Measurements from ENCODE around the gene SLC24A3.

Gene SLC24A3

DNA sequence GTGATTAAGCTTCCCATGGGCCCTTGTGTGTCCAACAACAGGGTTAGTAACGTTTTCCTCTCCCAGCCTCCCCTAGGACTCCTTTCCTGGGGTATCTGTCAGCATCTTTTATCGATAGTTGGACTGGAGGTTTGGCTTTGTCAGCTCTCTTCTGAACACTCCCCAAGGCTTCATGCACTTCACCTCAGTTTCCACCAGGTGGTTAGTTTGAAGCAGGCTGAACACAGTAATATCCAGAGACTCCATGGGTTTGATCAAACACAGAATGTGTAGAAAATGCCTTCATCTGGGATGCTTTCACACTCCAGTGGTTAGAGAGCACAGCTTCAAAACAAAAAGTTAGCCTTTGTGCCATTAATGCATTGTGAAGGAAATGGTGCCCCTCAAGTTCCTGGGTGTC, 139.1 kb downstream of the SLC24A3 start:
- no peak for DNase-seq

DNA sequence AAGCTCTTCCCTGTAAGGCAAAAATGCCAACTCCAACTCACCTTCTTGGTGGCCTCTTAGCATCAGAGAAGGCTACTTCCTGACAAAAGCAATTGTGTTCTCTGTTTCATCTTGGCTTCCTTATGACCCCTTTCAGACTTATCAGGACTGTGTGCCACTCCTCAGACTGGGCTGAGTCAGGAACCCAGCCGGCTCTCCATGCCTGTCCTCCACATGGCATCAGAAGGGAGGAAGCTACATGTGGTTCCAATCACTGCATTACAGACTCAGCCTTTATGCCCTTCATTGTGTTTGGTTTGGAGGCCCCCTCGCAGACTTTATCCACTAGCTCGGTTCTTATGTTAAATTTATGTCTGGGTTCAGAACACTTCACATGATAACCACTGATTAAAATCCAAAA, 142.5 kb downstream of the SLC24A3 start:
- no peak for DNase-seq

DNA sequence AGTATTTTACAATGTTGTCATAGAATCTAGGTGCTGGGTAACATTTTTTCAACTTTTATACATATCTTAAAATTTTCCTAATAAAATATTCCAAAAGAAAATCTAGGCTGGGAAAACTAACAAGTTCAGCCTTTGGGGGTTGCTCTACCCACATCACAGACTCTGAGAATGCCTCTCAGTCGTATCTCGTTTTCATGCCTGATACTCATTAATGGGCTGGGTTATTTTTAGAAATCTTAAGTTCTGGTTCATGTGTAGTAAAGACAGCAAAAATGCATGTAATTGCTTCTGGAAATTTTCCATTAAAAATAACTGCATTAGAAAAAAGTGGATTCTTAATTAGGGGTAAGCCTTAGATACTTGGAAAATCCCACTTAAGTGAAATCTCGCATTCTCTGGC, 149.3 kb downstream of the SLC24A3 start:
- no peak for DNase-seq

DNA sequence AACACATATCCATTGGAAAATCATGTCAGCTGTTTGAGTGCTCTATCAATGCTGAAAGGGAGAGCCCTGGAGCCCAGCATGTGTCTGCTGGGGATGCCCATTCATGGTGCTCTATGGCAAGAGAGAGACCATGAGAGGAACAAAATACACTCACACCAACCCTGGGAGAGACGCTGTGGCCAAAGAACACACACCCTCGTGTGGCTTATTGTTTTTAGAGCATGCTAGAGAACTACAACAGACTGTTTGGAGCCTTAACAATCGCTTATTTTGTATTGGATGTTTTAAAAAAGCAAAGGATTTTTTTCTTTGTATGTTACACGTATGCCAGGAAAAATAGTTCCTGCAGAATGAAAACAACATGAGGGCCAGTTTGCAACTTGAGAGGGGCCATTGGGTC, 151.0 kb downstream of the SLC24A3 start:
- no peak for DNase-seq

DNA sequence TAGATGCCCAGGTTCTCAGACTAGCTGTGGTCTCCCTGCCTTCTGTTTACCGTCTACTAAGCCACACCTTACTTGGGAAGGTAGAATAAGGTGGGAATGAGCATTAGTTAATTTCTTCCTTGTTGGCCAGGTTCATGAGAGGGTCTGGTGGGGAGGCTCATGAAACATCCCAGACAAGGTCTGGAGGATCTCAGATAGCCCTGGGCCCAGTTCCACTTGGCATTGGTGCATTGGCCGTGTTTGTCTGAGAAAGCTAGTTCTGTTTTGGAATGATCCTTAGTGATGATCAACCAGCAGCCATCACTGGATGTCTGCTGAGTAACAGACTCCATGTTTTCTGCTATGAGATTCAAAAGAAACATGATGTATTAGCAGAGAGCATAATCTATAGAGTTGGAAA, 155.1 kb downstream of the SLC24A3 start:
- DNase-seq, result no peak

DNA sequence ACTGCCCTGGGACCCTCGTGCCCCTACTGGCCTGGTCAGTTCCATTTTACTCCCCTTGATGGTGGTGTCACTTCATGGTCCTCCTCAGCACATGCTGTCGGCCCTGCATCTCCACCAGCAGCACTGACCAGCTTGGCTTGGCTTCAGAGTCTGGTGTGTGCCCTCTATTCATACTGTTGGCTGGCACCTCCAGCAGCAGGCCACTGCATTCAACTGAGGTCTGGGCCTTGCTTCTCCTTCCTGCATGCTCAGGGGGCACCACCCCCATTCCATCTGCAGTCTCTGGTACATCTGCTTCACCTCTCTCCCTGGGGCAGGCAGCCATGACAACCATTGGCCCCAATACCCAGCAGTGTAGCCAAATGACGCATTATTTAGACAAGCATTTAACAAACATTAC, 155.9 kb downstream of the SLC24A3 start:
- DNase-seq, result no peak

DNA sequence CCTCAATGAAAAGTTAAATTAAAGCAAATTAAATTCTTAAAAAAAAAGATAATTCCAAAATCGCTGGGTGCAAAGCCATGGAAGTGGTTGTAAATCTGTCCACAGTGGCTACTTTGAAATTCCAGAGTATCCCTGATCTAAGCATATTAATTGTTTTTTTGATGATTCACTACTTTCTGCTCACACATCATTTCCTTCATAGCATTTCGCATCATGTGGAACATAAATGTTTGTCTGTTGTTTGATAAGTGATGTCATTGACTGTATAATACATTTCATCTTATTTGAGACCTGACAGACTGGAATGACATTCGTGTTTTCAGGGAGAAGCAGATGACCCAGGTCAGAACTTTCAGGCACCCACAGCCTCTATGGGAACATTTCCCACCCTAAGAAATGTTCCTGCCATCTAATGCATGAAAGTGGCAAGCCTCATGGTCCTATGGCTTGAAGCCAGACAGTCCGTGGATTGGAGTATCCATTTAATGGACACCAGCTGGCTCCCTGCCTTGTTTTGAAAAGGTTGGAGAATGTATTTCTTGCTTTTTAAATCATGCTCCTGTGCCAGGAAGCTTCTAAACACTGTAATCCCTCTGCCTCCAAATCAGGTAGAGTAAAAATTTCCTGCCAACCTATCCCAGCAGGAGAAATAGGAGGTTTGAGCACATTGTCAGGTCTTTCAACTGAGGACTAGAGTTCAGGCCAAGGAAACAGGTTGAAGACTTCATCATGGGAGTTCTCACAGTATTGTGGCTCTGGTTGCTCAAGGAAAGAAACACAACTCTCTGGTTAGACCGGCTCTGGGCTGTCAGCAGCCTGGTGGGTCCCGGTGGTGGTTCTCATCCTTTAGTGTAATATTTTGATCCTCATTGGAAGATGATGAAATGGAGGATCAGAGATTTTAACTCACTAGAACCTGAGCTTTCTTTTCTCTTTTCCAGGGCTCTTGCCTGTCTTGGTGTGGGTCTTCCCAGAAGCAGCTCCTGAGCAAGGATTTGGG, 157.9 kb downstream of the SLC24A3 start:
- no peak for DNase-seq

DNA sequence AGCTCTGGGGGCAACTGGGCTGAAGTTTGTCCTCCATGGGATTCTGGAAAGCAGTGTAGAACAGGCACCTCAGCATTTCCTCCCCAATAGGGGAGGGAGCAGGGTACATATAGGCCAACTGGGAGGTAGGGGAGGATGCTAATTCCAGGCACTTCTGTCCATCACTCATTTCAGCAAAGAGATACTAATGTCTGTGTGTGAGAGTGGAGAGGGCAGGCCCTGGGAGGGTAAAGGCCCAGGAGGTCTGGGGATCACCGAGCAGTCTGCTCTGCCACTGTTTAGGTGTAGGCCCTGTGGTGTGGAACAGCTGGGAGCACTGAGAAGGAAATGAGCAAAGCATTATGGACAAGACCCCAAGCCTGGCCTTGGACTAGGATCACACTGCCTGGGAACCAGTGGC, 158.7 kb downstream of the SLC24A3 start:
- DNase-seq, result no peak

DNA sequence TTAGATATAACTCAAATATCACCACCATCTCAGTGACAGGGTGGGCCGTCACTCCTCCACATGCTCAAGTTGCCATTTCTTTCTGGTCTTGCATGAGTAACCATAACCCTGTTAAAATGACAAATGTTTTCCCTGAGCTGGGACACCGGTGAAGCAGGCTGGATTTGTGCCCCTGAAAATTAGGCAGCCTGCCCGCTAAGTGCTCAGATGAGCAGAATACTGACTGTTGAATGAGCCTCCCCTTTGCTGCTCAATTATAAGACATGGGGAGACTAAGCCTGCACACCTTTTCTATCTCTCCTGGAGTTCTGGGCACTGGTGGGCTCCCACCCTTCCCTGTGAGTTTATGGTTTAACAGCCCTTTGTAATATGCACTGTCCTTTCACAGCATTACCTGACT, 161.8 kb downstream of the SLC24A3 start:
- no peak for DNase-seq

DNA sequence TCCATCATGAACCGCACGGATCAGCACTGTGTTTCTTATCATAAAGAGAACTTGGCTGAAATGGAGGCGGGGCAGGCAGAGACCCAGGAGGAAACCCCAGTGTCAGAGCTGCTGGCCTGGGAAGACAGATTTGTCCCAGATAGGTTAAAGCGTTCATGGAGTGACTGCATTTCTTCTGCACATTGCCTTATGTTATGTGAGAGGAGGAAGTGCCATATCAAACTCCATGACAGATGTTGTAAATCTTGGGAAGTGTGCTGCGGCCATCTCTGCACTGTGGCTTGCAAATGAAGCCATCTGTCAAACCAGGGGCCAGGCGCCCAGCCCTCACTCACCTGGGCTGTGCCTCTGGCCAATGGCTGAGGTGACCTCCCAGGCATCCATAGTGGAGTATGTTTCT, 163.0 kb downstream of the SLC24A3 start:
- DNase-seq, result no peak

DNA sequence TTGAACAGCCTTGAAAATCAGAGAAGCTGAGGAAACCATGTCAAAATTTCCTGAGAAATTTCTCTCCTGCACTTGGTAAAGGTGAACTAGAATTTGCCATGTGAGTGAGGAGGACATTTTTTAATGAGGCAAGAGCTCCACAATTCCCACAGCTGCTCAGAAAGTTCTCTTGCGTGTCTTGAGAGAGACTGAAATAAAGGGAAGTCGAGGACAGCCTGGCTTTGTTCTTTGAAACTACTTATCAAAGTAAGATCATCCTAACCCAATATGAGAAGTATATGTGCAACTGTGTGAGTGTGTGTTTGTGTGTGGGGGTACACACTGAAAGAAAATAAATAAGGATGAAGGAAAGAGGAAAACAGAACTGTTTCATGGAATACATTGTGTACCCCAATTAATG, 163.4 kb downstream of the SLC24A3 start:
- no peak for DNase-seq

DNA sequence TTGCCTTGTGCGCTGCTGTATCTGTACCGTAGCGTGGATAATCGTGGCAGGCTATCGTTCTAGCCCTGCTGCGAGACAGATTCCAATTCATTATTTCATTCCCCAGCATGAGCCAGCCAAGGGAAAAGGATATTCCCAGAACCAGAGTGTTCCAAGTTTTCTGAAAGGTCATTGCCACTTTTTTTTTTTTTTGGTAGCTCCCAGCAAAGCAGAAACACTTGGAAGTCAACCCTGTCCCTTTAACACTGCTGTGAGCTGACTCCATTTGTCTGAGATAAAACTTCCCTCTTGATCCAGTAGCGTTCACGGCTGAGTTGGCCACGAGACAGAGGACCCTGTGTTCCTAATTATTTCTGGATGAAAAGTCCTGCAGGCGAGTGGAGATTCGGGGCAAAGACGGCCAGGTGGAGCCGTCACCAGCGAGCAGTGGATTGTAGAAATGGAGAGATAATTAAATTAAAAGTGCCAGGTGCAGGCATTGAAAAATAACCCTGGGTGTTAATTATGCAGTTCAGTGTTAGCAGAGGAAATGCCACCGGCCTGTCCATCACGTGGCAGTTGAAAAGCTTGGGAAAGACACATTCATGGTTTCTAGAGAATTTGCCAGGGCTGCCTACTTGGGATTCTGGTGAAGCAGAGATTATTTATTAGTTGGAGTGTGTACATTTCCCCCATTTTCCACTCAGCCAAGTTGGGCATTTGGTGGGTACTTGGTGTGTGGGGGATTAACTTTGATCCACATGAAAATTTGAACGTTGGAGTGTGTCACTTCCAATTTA, 164.2 kb downstream of the SLC24A3 start:
- DNase-seq, result no peak

DNA sequence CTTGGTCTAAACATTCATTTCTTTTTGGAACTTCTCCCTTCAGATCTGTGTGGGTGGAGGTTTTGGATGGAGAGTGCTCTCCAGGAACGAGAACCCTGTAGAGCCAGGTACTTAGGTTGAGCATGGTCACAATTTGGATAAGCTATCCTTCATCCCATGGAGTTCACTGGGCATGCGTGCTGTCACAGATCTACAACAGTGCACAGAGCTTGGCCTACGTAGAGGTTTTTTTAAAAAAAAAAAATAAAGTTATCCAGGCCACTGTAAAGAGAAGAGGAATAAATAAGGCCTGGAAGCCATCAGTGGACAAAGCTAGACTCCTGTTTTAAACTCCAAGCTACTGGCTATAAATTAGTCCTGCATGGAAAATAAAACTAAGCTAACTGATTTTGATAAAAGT, 165.6 kb downstream of the SLC24A3 start:
- no peak for DNase-seq

DNA sequence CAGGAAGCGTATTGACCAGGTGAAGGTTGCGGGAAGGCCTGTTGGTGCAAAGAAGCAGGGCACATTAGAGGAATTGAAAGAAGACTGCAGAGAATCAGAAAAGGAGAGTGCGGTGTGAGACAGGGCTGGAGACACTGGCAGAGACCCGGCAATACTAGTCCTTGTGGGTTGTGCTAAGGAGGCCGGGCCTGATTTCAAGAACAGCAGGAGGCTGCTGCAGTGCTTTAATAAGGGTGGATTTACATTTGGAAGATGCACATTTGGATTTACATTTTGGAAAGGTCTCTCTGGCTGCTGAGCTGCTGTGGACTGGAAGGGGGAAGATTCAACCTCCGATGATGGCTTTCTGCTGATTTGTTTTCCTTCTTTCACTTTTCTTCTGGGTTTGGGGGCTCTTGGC, 167.8 kb downstream of the SLC24A3 start:
- DNase-seq, result no peak

DNA sequence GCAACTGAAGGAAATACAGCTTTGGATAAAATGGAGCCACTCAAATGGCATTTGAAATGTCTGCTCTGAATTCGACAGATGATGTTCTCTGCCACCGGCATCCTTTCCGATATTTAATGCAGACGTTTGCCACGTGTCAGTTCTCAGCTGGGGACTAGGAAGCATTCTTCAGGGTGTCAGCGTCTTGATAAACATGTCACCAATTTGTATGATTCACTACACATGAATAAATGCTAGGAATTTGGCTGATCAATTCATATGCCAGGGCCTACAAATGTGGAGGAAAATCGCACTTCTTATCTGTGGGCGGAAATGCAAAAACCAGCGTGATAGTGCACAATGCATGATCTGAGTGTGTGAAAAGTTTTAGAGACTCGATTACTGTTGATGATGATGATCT, 169.5 kb downstream of the SLC24A3 start:
- no peak for DNase-seq

DNA sequence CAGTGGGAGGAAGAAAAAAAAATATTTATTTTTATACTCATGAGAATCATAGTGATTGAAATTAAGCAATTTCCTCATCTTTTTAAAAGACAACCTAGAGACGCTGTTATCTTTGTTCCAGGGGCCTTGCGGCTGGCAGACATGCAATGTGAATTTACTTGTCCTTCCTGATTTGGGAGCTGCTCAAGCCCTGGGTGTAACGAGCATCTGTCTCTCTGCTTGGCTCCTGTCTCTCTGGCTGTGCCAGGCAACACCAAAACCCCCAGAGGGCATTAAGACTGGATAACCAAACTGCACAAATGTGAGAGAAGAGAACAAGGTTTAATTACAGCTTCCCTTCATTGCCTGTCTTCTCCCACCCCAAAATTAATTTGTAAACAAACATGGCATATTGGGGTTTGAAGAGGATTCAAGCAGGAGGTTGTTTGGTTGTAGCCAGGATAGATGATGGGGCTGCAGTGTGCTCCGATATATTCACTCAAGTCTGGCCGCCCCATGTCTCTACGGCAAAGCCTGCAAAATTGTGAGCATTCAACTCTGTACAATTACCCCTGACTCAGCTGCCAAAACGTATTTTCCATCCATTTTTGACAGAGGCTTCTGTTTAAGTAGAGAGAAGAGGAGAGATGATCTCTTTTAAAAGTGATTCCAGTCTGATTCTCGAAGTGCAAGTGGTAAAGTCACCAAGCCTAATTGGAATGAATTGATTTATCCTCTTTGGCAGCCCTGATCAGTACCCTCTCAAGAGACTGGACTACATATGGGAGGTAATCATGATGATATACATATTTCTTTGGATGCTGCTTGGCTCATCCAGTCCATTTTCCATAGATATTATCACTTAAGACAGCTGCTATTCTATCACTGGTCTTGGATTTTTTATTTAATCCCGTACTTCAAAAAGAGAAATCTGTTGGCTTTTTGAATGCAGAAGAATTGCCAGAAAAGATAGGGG, 170.2 kb downstream of the SLC24A3 start:
- DNase-seq, result no peak

DNA sequence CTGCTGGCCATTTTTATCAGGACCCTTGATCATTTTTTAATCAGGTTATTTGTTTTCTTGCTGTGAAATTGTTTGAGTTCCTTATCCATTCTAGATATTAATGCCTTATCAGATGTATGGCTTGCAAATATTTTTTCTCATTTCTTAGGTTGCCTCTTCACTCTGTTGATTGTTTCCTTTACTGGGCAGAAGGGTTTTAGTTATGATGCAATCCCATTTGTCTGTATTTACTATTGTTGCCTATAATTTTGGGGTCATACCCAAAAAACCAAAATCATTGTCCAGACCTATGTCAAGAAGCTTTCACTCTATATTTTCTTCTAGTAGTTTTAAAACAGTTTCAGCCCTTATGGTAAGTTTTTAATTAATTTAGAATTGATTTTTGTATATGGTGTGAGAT, 172.5 kb downstream of the SLC24A3 start:
- no peak for DNase-seq

DNA sequence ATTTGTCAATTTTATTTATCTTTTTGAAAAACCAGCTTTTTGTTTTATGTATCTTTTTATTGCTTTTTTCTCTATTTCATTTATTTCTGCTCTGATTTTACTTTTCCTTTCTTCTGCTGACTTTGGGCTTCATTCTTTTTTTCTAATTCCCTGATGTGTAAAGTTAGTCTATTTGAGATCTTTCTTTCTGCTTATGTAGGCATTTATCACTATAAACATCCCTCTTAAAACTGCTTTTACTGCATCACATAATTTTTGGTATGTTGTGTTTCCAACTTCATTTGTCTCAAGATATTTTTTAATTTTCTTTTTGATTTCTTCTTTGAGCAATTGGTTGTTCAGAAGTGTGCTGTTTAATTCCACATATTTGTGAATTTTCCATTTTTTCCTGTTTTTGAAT, 174.8 kb downstream of the SLC24A3 start:
- DNase-seq, result no peak

DNA sequence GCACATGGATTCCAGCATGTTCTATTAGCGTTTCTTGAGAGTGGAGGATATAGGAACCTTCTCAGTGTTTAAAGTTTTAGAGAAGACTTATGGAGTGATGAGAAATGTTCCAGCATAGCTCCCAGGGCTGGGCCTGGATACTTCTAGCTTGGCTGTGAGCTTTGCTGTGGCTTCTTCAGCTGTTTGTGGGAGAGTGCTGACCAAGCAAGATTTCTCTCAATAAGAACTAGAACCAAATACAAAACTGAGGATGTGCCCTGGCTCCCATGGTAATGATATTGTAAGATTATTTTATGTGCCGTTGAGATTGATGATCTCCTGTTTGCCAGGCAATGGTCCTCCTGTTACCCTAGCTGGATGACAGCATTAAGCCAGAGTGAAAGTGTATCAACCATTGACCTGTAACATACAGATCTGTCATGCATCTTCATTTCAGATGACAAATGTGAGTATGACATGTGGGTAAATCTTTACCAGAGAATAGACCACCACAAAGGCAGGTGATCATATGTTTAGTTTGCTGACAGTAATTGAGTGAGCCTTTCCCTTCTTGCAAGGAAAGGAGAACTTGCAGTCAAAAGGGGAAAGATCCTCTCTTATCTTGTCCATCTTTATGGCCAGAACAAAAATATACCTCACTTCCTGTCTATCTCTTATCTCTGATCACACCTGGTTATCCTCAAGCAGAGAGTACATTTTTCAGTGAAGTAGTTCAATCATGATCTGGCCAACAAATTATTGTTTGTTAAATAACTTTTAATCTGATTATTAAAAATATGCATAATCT, 180.1 kb downstream of the SLC24A3 start:
- DNase-seq, result no peak

DNA sequence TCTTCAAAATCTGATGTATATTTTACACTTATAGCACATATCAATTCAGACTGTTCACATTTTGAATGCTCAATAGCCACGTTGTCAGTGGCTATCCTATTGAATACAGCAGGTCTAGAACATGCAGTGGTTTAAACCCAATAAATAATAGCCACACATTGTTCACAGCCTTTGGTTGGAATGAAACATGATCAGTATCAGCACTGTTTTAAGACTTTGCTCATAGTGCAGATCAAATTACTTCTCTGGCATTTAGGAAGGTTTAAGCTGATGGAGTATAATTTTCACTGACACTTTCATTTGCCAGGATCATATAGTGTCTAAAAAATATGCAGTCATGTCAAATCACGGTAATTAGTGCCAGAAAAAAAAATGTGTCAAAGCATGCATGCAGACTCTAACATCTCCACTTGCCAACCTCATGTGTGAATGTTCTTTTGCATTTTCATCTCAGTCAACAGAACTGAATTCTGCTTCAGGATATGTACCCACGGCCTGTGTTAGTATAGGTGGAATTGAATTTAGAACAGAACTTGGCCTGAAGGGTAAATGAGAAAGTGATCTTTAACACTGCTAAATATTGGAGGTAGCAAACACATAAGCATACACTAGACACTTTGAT, 184.1 kb downstream of the SLC24A3 start:
- no peak for DNase-seq

DNA sequence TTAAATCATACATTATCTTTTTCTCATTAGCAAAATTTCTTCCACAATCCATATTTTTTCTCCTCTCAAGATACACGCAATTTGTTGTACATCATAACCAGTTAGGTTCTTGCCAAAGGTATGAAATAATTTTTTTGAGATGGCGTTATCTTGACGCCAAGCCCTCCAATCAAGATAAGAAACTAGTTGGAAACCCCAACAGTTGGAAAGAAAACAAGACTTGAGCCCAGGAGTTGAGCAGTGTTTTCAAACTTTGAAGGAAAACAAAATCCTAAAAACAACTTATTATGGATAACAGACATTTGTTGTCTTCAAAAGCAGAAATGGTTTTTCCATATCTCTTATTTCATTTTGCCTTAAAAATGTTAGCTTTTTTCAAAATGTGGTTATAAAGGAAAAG, 184.8 kb downstream of the SLC24A3 start:
- no peak for DNase-seq

DNA sequence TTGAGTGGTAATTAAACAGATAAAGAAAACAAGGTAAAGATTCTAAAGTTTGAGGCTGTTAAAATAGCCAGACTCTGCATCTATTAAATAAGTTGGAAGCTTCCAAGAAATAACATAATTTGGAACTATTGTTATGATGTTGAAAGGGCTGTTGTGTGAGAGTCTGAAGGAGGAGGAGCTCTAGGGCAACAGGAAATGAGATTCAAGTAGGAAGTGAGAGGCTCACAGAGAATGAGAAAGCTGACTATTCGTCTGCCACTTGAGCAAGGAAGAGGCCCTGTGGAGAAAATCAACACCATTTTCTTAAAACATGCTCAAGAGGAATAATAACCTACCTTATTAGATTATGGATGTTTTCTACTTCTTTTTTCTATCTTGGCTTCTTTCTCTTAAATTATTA, 185.2 kb downstream of the SLC24A3 start:
- DNase-seq, result no peak
